ENCODE data around the gene POLR2B. TPM values are rescaled to one million over a fixed set of nuclear protein-coding genes. Genes with fewer than 3 reads are reported as not detected.

POLR2B gene
- total RNA-seq, 3 donors from 2014 or later, result 66.1 to 112 (median 71.4) TPM

DNA sequence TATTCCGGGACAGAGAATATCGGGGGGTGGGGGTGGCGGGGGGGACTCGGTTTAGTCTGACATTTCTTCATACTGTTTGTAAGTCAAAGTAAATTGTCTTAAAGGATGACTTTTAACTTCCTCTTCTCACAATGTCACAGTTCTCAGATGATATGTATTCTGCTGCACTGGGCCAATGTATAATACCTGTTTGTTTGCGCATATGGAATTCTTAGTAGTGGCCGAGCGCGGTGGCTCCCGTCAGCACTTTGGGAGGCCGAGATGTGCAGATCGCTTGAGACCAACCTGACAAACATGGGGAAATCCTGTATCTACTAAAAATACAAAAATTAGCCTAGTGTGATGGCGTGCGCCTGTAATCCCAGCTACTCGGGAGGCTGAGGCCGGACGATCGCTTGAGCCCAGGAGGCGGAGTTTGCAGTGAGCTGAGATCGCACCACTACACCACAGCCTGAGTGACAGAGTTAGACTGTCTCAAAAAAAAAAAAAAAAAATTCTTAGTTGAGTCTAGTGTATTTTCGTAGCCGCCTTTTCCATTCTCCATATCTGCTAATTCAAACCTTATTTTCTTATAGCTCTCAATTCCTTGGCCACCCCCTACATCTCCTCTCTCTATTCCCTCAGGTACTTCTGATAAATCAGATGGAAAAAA lies 851 bp downstream of the POLR2B start:
- no peak for DNase-seq (ENCODE audit: low spot score in 2 of 2)
- H3K4me1 ChIP-seq, result peaks cover 0 to 12% of the 10 kb centered on the region in 2 donors
- no peaks in the 10 kb centered on the region for H3K9me3 ChIP-seq
- peak overlapping the region; percentile 83 to 91 for H3K27ac ChIP-seq
- intact Hi-C loops (cut with DNase I; ENCODE audit: low total_unique reads), result no loop called here
- H3K27me3 ChIP-seq, result no peaks in the 10 kb centered on the region
- H3K36me3 ChIP-seq, result no peaks in the 10 kb centered on the region
- TF ChIP-seq, protein P1, sequence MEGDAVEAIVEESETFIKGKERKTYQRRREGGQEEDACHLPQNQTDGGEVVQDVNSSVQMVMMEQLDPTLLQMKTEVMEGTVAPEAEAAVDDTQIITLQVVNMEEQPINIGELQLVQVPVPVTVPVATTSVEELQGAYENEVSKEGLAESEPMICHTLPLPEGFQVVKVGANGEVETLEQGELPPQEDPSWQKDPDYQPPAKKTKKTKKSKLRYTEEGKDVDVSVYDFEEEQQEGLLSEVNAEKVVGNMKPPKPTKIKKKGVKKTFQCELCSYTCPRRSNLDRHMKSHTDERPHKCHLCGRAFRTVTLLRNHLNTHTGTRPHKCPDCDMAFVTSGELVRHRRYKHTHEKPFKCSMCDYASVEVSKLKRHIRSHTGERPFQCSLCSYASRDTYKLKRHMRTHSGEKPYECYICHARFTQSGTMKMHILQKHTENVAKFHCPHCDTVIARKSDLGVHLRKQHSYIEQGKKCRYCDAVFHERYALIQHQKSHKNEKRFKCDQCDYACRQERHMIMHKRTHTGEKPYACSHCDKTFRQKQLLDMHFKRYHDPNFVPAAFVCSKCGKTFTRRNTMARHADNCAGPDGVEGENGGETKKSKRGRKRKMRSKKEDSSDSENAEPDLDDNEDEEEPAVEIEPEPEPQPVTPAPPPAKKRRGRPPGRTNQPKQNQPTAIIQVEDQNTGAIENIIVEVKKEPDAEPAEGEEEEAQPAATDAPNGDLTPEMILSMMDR (IDR thresholded peaks at IDR 0.05), result no peak
- no peak for TF ChIP-seq POLR2A (IDR thresholded peaks at IDR 0.05)
- no peak for TF ChIP-seq POLR2AphosphoS5 (IDR thresholded peaks at IDR 0.05)
- H3K4me3 ChIP-seq, result peak overlapping the region; percentile 83 to 95 (median 91)

DNA sequence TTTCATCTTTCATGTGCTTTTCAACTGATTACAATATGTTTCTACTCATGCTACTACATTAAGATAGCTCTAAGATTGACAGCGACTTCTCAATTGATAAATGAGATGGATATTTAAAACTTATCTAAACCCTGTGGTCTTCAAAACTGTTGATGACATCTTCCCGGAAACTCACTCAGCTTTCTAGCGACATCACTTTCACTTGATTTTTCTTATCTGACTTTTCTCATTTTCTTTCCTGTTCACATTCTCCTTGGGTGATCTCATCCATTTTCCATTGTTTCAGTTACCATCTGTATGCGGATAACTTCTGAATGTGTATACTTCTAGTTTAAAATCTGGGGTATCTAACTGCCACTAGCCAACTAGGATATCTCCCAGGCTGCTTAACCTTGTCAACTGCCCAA lies 3.1 kb downstream of the POLR2B start:
- no peak for DNase-seq (ENCODE audit: low spot score in 2 of 2)
- H3K27me3 ChIP-seq, result no peaks in the 10 kb centered on the region
- peaks cover 0 to 6% of the 10 kb centered on the region in 2 donors for H3K4me1 ChIP-seq
- no peaks in the 10 kb centered on the region for H3K9me3 ChIP-seq
- intact Hi-C loops (cut with DNase I; ENCODE audit: low total_unique reads), result no loop called here
- H3K36me3 ChIP-seq, result no peaks in the 10 kb centered on the region
- TF ChIP-seq POLR2A (IDR thresholded peaks at IDR 0.05), result no peak
- no peak for TF ChIP-seq POLR2AphosphoS5 (IDR thresholded peaks at IDR 0.05)
- TF ChIP-seq, protein P1 (IDR thresholded peaks at IDR 0.05), result no peak
- no peak overlapping the region for H3K27ac ChIP-seq
- no peak overlapping the region for H3K4me3 ChIP-seq

DNA sequence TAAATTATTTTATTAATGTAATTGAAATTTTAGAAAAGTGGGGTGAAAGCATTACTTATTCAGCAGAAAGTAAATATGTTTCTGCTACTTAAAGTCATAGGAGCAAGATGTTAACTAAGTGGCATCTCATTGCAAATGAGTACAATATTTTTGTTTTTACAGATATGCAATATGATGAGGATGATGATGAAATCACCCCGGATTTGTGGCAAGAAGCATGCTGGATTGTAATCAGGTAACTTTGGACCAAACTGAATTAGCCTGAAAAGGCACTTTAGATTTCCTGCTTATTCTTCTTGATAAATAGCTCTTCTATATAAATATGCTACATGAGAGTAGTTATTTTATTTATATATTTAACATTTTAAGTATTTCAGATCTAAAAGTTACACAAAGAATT lies 7.5 kb downstream of the POLR2B start:
- H3K4me3 ChIP-seq, result no peak overlapping the region
- no peak overlapping the region for H3K27ac ChIP-seq
- no peaks in the 10 kb centered on the region for H3K36me3 ChIP-seq
- TF ChIP-seq POLR2A (IDR thresholded peaks at IDR 0.05) (no peak), POLR2AphosphoS5 (IDR thresholded peaks at IDR 0.05) (no peak)
- TF ChIP-seq, protein P1 (IDR thresholded peaks at IDR 0.05), result no peak
- peaks cover 0 to 3% of the 10 kb centered on the region in 2 donors for H3K4me1 ChIP-seq
- no peak for DNase-seq (ENCODE audit: low spot score in 2 of 2)
- intact Hi-C loops (cut with DNase I; ENCODE audit: low total_unique reads), result no loop called here
- H3K9me3 ChIP-seq, result no peaks in the 10 kb centered on the region
- H3K27me3 ChIP-seq, result no peaks in the 10 kb centered on the region

DNA sequence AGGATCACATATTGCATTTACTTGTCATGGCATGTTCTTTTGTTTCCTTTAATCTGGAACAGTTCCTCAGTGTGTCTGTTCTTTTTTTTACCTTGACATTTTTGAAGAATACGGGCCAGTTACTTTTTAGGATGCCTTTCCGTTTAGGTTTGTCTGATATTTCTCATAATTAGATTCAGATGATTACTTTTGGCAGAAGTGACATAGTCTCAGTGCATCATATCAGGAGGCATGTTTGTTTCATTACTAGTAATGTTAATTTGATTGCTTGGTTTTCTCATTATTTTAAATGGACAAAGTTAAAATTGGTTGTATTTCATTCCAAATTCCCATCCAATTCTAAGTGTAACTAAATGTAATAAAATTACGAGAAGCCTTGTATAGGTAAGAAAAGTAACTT lies 8.3 kb downstream of the POLR2B start:
- no peaks in the 10 kb centered on the region for H3K9me3 ChIP-seq
- no peaks in the 10 kb centered on the region for H3K4me1 ChIP-seq
- intact Hi-C loops (cut with DNase I; ENCODE audit: low total_unique reads), result no loop called here
- H3K36me3 ChIP-seq, result no peaks in the 10 kb centered on the region
- TF ChIP-seq, protein P1 (IDR thresholded peaks at IDR 0.05), result no peak
- TF ChIP-seq POLR2A (IDR thresholded peaks at IDR 0.05), result no peak
- no peak for TF ChIP-seq POLR2AphosphoS5 (IDR thresholded peaks at IDR 0.05)
- H3K4me3 ChIP-seq, result no peak overlapping the region
- no peaks in the 10 kb centered on the region for H3K27me3 ChIP-seq
- DNase-seq (ENCODE audit: low spot score in 2 of 2), result no peak
- no peak overlapping the region for H3K27ac ChIP-seq

- intact Hi-C loops (cut with DNase I; ENCODE audit: low total_unique reads), result no loop called here
- no peaks in the 10 kb centered on the region for H3K9me3 ChIP-seq
- no peaks in the 10 kb centered on the region for H3K36me3 ChIP-seq
- H3K4me1 ChIP-seq, result no peaks in the 10 kb centered on the region
- no peak for DNase-seq (ENCODE audit: low spot score in 2 of 2)
- H3K27ac ChIP-seq, result no peak overlapping the region
- TF ChIP-seq POLR2AphosphoS5 (IDR thresholded peaks at IDR 0.05) (no peak), POLR2A (IDR thresholded peaks at IDR 0.05) (no peak)
- TF ChIP-seq, protein P1 (IDR thresholded peaks at IDR 0.05), result no peak
- no peaks in the 10 kb centered on the region for H3K27me3 ChIP-seq
- no peak overlapping the region for H3K4me3 ChIP-seq
These were observed 11.6 kb downstream of the POLR2B start for GRCh38 chr4:56990109-56990905.
